NCI-H1048 (cell line): ENCODE results near the gene FYB1.

Source experiments
- DNase-seq: peaks from one replicate; lab custom pipeline; 2025; lab: John Stamatoyannopoulos, UW

Gene FYB1

DNA sequence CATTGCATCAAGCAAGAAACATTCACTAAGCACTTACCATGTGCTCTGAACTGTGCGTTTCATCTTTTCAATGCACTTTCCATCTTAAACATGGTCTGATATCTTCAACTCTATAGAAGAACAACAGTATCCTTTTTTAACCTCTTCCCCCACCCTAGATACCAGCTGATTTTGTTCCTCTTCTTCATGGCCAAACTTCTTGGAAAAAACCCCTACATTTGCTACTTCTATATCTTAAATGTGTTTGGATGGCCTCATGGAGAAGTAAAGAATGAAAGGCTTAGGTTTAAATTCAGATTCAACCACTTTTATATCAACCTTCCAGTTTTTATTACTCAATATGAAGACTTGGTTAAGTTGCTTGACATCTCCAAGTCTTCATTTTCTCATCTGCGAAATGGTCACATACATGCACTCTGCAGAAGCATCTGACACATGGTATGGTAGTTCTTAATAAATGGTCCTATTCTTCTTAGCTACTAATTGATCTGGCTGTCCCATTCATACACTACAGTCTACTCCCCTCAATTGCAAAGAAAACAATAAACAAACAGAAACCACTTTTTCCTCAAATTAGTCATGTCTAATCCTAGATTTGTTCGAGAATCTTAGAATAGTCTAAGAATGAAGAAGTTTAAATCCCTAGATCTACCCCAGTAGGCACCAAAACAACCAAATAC, 59.4 kb downstream of the FYB1 start:
- no peak for DNase-seq

- DNase-seq = no peak
Observed at GRCh38 chr5:39158786-39159185, 60.6 kb downstream of the FYB1 start.

DNA sequence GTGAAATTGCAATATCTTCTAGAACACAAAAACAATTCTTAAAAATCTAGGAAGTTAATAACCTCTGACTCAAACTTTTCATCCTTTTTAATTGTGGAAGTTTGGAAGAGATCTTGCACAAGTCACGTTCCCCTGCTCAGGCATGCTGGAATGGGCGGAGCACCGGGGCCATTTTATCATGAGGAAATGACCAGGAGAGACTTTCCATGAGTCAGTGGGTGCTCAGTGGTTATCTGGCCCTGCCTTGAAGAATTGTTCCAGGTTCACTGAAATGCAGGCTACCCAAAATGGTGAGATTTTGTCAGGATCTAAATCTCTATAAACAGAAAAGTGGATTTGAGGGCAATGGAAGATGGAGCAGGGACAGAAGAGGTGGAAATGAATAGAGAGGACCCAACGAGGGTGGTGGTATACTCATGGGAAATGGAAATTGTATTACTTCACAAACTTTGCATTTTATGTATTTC, 61.2 kb downstream of the FYB1 start:
- no peak for DNase-seq

DNA sequence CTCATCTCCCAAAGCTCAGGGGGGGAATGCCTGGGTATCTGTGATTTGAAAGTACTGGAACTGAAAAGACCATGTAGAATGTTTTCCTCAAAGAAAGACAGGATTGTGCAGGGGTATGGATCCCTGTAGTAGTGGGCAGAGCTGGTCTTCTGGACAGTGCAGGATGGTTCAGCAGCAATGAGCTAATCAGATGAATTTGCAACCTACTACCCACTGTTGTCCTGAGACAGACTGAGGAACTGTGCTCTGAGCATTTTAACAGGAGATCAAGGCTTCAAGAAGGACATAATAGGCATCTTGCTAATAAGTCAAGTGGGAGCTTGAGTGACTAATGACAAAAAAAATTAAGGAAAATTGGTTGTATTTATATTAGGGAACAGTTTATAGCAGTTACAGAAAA, 61.7 kb downstream of the FYB1 start:
- no peak for DNase-seq

DNA sequence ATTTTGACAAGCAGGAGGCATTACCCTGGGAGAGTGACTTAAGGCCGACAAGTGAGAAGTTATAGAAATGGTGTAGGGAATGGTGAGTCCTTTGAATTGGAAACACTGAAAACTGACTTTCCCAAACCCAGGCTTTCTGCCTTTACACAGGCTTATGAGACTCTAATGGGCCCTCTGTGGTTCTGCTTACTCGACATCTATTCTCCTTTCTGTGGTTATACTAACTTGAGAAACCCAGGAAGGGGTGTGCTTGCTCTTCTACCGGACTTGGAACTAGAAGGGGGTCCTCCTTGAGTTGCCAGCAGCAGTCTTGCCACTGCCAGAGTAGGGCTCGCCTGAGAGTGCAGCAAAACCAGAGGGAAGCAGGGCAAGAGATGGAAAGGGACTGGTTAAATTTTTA, 63.3 kb downstream of the FYB1 start:
- no peak for DNase-seq

DNA sequence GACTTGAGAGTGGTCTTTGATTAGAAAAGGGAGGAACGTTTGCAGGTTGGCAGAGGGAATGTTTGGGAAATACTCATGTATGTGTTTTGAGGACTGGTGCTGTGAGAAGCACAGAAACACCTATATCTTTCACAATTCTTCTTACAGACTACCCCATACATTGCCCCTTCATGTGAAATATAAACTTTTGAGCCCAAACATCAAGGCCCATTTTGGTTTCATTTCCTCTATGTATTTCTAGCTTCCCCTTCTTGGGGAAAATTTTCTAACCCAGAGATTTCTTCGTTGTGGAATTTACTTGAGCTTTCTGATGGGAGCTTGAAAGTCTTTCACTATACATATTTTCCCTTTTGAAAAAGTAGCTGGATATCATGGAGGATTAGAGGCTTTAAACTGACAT, 67.6 kb downstream of the FYB1 start:
- DNase-seq = no peak

DNA sequence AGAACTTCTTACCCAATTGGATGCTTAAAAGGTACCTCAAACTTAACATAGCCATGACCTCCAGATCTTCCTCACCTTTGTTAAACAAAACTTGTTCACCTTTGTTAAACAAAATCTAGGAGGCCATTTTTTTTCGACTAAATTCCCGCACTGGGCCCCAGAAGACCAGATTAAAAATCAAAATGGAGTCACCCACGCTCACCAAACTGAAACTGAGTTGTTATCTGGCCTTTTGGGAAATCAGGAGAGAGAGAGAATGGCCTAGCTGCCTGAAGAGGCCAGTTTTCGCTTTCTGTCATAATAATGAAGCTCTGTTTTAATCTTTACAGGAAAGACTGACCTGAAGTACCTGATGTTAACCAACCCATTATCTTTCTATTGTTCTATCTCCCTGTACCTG, 69.4 kb downstream of the FYB1 start:
- no peak for DNase-seq

DNA sequence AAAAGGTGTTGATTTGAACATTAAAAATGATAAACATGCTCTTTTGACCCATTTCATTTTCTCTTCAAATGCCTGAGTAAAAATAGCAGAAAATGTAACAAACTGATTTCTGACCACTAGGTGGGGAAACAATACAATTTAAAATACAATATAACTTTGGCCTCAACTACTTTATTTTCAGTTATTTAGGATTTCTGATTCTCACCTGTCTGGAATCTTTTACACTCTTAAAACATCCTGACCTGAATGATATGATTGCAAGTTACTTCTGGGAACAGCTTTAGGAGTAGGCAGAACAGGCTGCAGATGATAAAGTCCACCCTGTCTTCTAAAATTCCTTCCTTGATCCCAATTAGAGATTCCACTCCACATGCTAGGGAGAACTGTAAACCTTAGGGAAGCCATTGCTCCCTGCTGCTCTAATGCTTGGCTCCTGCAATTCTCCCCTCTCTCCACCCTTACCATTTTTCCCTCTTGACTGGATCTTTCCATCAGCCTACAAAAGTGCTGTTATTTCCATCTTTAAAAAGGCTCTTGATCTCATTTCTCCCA, 70.3 kb downstream of the FYB1 start:
- DNase-seq = no peak

- no peak for DNase-seq
Observed at GRCh38 chr5:39146831-39147540, 72.4 kb downstream of the FYB1 start.

- DNase-seq = no peak
Observed at GRCh38 chr5:39143151-39143860, 76.1 kb downstream of the FYB1 start.

DNA sequence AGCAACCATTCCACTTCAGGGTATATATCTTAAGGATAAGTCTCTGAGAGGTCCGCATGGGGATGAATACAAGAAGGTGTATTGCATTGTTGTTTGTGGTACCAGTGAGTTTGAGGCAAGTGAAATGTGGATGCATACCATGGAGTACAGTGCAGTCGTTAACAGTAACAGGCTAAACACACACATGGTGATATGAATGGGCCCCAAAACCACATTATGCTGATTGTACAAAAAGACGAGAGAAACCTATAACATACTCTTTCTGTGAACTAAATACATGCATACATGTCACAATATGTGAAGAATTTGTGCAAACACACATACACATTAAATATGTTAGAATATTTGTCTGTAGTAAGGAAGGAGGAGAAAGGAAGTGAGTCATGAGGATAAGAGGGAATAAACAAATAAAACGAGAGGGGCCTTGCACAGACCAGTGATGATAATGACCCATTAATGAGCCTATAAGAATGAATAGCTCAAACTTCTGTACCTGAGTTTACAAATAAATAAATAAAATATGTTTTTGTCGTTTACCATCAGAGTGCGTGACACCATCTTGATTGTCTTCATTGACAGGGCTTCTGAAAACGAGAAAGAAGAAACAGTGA, 78.7 kb downstream of the FYB1 start:
- no peak for DNase-seq

DNA sequence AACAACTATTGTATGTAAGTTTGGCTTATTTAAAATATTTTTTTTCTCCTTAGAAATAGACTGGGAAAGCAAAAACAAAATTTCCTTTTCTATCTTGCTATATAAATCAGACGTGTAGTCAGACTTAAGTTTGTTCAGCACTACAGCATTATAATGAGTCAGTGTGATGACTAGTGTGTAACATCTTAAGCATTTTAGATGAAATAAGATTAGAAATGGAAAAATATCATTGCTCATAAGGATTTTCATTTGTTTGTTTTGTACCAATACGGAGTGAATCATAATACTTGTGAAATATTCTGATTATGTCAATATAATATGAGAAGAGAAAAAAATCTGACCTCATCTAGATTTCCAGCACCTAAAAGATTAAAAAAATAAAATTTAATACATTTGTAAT, 80.5 kb downstream of the FYB1 start:
- no peak for DNase-seq

DNA sequence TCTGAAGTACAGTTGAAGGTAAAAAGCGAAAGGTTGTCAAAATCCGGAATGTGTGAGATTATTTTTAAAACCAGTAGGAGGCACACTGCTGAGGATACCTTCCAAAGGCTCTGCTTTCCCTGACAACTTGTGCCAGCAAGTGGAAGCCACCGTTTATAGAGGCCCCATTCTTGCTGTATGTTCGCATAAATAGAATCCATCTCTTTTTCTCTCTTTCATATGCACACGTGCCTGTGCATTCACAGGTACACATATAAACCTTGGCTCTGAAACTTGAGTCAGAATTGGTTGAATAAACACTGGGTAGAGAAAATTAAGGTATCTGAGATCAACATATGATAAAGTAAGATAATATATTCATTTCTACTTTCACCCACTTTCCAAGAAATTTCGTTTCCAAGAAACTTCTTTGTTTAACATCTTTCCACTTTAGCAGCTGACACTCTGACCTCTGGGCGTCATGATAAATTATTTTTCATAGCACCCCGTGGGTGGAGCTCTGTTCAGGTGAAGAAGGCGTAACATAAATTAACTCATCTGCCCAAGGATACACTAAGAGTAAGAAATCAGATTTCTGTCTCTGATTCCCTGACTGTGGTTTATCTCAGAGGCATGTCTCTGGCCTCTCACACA, 81.4 kb downstream of the FYB1 start:
- DNase-seq = no peak

- DNase-seq = no peak
Observed at GRCh38 chr5:39137391-39137790, 82.0 kb downstream of the FYB1 start.

DNA sequence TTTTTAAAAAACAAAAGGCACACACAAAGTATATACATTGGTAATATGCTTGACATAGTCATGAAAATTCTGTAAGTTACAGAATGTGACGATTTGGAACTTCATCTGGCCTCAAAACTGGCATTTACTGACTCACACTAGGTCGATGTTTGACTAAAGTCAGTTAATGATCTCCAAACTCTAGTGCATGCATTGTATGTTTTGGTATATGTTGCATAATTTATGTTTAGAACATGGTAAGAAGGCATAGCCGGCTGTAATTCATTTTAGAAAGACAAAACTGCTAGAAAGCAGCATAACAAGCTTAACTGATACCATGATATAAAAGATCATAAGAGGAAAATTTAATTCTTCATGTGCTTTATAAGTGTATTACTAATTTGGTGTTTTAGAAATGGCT, 86.6 kb downstream of the FYB1 start:
- DNase-seq = no peak

GRCh38 chr5:39132128-39132447, 87.3 kb downstream of the FYB1 start:
- no peak for DNase-seq

DNA sequence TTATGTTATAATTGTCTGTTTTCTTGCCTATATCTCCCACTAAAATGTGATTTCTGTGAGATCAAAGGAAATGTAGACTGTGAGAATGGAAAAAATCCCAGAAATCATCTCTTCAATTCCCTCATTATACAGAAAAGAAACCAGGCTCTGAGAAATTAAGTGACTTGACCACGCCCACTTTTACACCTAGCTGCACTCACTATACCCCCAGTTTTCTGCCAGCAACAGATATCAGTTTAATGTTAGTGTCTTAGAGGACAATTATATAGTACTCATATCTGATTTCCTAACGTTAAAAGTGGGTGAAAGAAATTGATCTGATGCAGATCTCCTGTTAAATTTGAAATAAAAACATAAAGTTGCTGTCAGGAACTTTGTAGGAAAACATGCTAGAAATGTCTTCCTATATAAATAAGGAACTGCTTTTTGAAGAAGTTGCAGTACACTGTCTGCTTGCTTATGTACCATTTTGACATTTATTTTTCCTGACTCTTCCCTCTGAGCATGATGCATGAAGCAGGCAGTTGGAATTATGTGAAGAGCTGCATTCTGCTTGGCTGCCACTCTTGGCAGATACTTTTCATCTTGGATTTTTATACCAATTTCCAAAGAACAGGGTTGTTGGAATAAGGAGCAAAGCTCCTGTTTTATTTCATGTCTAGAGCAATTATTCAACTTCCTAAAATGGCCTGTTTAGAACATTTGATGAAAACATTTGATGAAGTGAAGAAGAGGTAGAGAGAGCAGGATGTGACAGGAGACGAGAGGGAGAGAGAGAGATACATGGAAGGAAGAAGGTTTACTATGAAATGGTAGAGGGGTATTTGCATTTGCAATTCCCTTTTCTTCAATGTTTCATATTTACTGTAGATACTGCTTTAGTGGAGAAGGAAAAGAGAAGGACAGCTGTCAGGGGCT, 87.9 kb downstream of the FYB1 start:
- no peak for DNase-seq

GRCh38 chr5:39130716-39131115, 88.6 kb downstream of the FYB1 start:
- DNase-seq = no peak

DNA sequence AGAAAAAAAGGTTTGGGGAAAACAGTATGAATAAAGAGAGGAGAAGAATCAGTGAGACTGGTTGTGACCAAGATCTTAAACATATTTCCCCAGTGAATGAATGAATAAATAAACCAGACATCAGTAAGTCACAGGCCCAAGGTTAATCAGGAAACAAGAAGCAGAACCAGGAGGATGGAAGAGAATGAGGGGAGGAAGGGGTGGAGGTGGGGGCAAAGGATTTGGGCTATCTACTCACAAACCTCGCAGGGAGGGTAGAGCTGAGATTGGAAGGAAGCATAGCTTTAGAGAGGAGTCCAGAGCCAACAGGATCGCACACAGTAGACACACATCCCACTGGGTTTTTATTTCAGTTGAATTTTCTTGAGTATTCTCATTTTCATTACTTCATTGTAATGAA, 97.4 kb downstream of the FYB1 start:
- no peak for DNase-seq

DNA sequence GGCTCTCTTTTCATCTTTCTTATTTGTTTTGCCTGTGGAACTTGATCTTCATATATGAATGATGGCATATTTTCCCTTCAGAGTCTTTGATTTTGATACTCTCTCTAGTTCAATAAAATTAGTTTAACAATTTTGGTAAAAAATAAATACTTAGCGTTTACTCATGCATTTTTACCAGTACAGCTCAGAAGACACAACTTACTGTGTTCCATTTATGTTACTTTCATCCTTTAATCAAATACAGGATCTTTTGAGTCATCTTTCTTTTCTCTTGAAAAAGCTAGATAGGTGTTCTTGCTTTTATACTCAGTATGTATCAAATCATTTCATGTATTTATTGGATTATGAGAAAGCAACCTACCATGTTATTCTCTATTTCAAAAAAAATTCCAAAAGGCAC, 98.0 kb downstream of the FYB1 start:
- no peak for DNase-seq

GRCh38 chr5:39120052-39120420, 99.3 kb downstream of the FYB1 start:
- no peak for DNase-seq
